NCI-H460 (cell line): ENCODE results near the gene TVP23C. TPM values are rescaled to one million over a fixed set of nuclear protein-coding genes. Genes with fewer than 3 reads are reported as not detected.

Source experiments
- DNase-seq: peaks from one replicate; pipeline ENCODE4 v3.0.0-alpha.2; 2016; ENCODE audit warnings: low read depth; ENCODE audit errors: extremely low read depth
- small RNA-seq, 2 experiments: library from RNA; depleted of rRNA; stranded (forward); fragments of <200 nt; gene quantifications; one replicate each; pipeline ENCODE3, GENCODE V24; 2014
- total RNA-seq: library from RNA; depleted of rRNA; stranded (reverse); fragments of >200 nt; shearing (Covaris generic); gene quantifications from 2 replicates; pipeline ENCODE4 v1.2.3, GENCODE V29; 2014; rRNA removed

The TVP23C gene
- total RNA-seq, 1 experiment from 2014 or later = 21.7 TPM

DNA sequence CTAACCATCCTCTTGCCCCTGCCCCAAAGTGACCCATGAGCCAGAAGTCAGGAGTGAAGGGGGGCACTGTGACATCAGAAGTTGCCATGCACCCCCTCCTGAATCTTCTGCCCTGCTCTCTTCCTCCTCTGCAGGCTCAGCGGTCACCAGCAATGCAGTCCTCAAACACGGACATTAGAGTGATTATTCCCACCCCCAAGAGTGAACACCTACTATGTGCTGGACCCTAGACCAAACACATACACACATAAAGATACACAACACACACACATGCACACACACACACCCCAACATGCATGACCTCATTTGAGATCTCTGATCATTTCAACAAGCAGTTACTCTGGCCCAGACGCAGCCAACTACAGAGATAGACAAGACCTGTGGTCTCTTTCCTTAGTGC lies 95.7 kb downstream of the TVP23C start, which contains the start of gene CDRT4:
CDRT4 (minus strand) TSS at position 30 of the 400 bp plus-strand sequence. CDS start 27,383 bp downstream, outside the sequence.
- DNase-seq = no peak

DNA sequence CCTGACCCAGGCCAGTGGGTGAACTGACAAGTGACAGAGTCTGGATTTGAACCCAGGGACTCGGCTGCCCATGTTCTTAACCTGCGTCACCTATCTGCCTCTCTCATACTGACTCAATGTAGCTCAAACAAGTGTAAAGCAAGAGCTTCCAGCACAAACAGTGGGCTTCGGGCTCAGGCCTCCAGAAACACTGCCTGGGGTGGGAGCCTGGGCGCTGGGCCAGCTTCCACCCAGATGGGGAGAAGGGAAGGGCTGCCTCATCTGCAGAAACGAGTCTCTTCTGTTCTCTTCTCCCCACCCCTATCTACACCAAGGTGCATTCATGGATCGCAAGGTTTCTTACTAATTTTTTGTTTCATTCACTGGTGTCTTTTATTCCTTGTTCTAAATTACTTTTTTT lies 97.2 kb downstream of the TVP23C start:
- no peak for DNase-seq

DNA sequence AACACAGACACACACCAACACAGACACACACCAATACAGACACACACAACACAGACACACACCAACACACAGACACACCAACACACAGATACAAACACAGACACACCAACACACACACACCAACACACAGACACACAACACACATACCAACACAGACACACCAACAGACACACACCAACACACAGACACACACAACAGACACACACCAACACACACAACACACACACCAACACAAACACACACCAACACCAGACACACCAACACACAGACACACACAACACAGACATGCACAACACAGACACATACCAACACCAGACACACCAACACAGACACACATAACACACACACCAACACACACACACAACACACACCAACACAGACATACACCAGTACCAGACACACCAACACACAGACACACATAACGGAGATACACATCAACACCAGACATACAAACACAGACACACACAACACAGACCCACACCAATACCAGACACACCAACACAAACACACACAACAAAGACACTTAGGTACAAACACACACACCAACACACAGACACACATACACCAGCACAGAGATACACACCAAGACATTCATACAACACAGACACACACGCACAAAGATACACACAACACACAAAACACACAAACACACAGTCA lies 98.1 kb downstream of the TVP23C start:
- no peak for DNase-seq

DNA sequence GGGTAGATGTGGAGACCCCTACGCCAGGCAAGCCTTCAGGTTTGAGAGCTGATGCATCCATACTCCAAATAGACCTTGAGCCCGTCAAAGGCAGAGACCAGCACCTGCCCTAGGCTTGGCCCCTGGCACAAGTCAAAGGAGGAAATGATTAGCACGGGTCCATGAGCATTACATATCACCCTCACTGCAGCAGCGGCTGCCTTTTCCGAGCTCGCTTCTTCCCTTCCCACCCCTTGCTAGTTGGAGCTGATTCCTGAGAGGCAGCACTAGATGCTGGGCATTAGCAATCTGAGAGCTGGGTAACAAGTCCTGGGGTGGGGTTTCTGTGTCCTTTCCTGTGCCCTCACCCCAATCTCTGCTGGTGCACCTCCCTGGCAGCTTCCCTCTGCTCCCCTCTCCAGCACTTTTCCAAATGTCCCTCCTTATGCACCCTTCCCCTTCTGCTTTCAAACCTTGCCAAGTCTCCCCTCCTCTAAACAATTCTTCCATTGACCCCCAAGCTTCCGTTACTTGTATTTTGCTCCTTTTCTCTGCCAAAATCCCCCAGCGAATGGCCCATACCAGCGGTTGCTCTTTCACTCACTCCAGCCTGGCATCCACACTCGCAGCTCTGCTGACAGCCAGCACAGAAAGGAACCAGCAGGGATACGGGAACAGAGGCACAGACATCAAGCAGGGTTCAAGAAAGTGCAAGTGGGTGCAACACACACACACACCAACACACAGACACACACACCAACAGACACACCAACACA lies 98.9 kb downstream of the TVP23C start:
- DNase-seq = no peak

DNA sequence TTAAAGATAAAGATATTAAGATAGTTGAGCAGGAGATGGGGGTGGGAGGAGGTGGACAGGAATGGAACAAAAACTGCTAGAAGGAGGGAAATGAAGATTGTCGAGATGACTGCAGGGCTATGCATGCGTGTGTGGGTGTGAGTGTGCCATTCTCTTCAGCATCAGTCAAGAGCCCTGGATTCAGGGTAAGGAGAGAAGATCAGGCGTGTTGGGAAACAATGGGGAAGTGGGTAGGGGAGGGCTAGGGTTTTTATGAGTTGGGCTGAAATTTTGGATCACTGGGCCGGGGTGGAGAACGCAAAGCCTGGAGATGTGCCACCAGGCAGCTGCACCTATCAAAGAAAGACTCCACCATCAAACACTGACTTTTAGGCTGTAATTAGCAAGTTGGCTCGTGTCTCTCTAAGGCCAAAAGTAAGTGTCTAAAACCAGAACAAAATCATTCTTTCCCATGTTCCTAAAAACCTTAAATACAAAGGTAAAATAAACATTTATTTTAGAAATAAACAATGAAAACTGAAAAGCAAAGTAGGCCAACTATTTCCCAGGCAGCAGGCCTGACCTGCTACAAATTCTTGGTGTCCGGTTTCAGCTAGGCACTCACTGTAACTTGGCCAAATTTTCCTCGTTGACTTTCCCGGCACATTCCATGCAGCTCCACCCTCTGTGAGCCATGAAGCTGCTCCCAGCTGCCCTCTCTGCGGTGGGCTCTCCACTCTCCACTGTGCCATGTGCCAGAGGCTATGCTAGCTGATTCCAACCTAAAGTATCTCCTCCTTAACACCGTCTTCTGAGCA lies 100.1 kb downstream of the TVP23C start:
- no peak for DNase-seq

DNA sequence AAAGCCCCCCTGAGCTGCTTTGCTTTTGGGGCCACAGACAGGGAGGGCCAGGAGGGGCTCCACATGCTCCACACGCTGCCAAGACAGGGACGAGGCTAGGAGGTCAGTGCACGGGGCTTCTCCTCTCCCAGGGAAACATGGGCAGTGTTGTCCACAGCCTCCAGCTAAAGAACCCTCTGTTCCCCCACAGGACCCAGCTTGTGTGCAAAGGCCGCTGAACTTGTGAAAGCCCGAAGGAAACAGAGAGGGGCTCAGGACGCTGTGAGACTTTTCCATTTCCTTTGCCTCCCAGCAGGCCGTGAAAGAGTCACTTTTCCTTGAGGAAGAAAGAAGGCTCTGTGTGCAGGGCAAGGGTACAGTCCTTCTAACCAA lies 105.6 kb downstream of the TVP23C start:
- no peak for DNase-seq

DNA sequence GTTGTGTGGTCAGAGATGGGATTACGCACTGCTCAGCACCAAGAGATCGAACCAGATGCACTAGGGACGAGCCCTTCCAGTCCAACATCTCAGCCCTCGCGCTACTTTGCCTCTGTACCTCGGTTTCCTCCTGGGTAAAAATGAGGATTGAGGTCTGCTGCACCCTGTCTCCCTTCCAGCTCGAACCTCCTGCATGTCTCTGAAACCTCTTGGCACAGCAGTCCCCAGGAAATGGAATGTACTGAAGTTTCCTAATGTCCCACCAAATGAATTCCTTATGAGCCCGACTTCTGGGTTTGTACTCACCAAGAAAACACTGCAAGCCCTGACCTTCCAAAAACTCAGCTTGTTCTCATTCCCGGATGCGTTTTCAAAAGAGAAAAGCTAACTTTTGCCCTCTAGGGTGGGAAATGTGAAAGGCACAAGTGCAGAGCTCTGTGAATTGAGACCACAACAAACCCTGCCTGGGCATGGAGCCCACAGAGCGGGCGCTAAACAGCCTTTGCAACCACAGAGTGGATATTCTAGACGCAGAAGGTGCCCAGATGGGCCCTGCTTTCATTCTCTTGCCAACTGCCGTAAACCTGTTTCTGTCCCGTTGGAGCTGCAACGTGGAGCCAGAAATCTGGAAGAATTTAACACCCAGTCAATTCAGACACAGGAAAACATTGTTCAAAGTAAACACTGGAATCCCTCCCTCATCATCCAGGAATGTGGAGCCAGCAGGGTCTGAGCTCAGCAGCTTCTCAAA lies 106.1 kb downstream of the TVP23C start:
- no peak for DNase-seq

DNA sequence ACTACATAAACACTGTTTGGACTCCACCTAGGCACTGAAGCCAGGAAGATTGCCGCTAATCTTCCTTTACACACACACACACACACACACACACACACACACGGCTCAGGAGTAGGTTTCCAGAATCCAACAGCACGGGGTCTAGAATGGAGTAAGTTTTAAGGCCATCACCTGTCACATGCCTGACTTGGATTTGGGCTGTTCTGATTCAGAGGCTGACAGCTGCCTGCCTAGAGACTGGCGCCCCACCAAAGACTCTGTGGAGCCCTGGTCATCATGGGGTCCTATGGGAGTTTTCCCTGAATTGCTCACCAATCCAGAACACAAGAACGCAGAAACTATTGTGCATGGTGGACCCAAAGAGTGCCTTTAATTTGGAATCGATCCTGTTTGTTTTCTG lies 106.8 kb downstream of the TVP23C start:
- no peak for DNase-seq

DNA sequence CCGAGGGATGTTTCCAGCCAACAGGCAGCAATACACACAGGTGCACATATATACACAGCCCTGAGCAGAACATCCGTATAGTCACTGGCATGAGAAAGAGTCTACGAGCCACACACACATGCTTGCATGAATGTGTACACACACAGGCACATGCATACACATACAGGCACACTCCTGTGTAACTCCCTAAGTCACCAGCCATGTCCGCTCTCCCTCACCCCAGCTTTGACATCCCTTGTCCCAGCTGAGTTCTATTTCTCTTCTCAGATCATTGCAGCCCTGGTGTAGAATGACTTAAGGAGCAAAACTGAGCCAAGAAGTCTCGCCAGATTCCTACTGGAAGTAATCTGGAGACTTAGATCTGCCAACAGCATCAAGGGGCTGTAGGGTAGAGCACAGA lies 108.9 kb downstream of the TVP23C start:
- DNase-seq = no peak

DNA sequence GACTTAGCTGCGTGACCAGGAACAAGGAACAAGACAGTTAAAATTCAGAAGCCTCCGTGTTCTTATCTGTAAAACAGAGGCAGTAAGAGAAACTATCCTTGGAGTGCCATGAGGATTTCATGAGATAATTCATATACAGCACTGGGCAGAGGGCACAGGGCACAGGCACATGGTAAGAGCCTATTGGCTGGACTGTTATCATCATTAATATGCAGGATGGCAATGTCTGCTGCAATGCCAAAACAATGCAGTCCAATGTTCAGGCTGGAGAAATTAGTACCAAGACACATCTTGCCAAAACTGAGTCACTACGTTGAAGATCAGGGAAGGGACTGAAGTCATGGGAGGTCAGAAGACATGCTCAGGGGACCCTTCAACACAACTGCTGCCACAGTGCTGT lies 109.5 kb downstream of the TVP23C start:
- DNase-seq = no peak

DNA sequence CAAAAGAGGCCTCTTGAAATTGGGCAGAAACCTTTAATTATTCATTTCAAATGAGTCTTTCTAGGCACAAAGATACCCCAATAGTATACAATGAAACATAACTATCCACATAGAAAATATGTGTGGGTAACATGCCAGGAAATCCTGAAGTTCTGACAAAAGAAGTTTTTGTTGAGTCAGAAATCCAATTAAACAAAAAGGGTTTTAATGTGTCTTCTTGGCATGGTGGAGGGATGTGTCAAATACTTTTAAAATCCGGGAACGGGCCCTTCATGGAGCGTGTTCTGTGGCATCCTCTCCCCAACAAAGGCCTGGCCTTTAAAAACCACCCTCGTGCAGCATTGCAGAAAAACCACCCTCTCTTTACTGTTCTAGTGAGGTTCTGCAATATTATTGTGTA lies 110.0 kb downstream of the TVP23C start:
- DNase-seq = no peak

DNA sequence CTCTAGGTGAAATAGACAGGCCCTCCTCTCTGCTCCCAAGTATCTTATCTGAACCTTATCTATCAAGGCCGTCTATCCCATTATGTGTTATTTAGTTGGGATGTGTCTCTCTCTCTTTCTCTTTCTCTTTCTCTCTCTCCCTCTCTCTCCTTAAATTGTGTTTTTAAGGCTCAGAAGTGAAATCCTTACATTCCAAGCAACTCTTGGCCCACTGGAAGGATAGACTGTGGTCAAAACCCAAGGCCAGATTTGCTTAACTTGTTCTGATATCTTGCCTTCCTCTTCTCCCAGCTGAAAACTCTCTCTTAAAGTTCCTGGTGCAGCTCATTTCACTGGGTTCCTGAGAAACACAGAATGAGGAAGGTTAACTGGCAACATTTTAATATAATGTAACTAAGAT lies 110.5 kb downstream of the TVP23C start:
- no peak for DNase-seq

Small RNA genes lying within 50 kb of the gene (small RNA-seq; reads per million reads assigned to genes)
- gene AC005838.1 (0 reads per million in 2 experiments), gene RF00090 (0 reads per million in 2 experiments)

Other genes with a start within 250 kb of the TVP23C start
- not detected in 2 replicates for gene TEKT3, start 221.9 kb downstream of the TVP23C start, total RNA-seq
- gene CDRT4, start 95.9 kb downstream of the TVP23C start, total RNA-seq = 2.6 and 7.6 TPM in 2 replicates
- gene FBXW10B, start 56.2 kb upstream of the TVP23C start, total RNA-seq = 1.9 and 3.2 TPM in 2 replicates
- 382 and 385 TPM in 2 replicates for gene TRIM16, start 120.8 kb upstream of the TVP23C start, total RNA-seq
- 42.9 and 43.8 TPM in 2 replicates for gene ZNF286A, start 136.3 kb upstream of the TVP23C start, total RNA-seq
- 0.35 TPM in 1 of 2 replicates, not detected in the other for gene TBC1D26, start 168.8 kb upstream of the TVP23C start, total RNA-seq